GM18868 (cell line): ENCODE results near the gene CRAT.
"Not testable (repeated sequence)": the region's sequence is repeated elsewhere in the genome, so short reads cannot be mapped to it uniquely, and the experiment has no call there.

Experiments used
- ATAC-seq: cut with Tn5 transposase; IDR thresholded peaks from one replicate; pipeline ENCODE4 v1.9.1; 2021; ENCODE audit warnings: mild to moderate bottlenecking, moderate library complexity; ENCODE audit not compliant: unreplicated experiment

Gene CRAT

GRCh38 chr9:129138476-129139232 lies 28.1 kb upstream of the CRAT start:
- ATAC-seq, result no peak

GRCh38 chr9:129138144-129138462 lies 27.5 kb upstream of the CRAT start:
- ATAC-seq, result no peak

DNA sequence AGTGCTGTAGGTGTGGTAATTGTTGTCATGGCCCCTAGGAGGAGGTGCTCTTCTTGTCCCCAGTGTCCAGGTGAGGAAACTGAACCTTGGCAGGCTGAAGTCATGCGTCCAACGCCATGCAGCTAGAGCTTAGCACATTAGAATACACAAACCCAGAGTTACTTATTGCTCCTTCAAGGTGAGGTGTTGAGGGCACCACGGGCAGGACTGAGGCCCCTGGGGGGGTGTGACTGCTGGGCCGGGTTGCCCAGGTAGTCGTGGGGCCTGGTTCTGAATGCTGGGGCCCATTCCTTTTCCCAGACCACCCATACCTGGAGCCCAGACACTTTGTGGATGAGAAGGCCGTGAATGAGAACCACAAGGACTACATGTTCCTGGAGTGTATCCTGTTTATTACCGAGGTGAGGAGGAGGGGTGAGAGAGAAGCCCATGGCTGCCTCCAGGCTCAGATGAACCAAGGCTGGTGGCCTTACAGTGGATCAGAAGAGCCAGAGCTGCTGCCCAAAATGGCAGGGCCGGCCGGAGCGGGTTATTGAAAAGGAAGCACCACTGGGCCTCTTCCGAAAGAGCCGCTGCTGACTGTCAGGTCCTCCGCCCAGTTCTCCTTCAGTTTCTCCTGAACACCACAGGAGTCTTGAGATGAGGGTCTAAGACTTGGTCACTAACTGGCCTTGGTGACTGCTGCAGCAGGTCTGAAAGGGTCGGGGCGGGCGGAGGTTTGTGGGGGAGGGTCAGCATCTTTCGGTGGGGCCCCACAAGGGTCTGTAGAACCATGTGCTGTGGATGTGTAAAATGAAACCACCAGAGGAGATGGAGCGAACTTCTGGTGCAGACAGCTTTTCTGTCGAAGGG lies 26.9 kb upstream of the CRAT start:
- no peak for ATAC-seq

DNA sequence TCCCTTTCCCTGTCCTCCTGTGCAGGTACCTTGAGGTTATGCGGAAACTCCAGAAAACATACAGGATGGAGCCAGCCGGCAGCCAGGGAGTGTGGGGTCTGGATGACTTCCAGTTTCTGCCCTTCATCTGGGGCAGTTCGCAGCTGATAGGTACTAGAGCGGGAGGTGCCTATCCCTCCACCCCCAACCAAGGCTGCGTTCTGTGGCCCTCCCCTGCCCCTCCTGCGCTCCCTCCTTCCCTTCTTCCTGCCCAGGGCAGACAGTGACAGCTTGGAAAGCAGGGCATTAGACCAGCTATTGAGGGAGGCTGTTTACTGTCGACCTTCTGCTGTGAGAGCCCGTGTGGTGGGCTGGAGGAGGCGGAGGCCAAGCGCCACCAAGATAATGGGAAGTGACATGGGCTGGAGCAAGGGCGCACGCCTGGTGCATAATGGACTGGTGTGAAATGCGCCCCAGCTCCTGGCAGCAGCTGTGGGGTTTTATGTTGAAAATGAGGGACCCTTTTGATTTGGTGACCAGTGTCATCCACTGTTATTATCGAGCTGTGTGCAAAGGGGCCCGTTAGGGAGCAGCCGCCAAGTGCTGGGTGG lies 25.9 kb upstream of the CRAT start:
- ATAC-seq, result no peak

- ATAC-seq, result no peak
Observed at GRCh38 chr9:129135476-129135875, 24.9 kb upstream of the CRAT start.

DNA sequence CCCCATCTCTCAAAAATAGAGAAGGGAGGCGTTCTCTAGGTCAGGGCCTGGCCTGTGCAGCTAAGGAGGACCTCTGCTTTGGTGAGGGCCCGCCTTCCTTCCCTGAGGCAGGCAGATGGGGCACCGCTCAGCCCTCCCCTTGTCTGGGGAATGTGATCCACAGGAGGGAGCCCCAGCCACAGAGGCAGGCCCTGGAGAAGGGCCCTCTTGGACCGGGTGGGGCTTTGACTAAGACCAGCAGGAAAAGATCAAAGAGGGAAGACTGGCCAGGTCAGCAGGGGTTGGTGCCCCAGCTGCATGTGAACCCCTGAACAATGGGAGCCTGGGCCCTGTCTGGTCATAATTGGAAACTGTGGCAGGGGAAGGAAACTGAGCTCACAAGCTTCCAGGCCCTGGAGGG lies 22.5 kb upstream of the CRAT start:
- ATAC-seq, result no peak

GRCh38 chr9:129131300-129132145 lies 20.9 kb upstream of the CRAT start:
- ATAC-seq, result no peak

DNA sequence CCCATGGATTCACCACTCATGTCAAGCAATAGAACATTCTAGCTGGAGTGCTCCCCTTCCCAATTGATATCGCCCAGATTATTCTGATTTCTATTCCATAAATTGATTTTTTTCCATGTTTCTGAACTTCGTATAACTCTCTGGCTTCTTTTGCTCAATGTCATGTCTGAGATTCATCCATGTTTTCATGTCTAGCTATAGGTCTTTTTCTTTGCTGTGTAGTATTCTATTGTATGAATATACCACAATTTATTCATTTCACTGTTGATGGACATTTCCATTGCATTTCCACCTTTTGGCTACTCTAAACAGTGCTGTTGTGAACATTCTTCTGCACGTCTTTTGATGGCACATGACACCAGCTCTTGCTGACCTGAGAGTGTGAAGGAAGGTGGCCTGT lies 20.2 kb upstream of the CRAT start:
- ATAC-seq, result no peak

- ATAC-seq, result not testable (repeated sequence)
Observed at GRCh38 chr9:129130271-129130670, 19.7 kb upstream of the CRAT start.

- ATAC-seq, result no peak
Observed at GRCh38 chr9:129128689-129129088, 18.1 kb upstream of the CRAT start.

GRCh38 chr9:129126749-129127618 lies 16.4 kb upstream of the CRAT start:
- no peak for ATAC-seq

DNA sequence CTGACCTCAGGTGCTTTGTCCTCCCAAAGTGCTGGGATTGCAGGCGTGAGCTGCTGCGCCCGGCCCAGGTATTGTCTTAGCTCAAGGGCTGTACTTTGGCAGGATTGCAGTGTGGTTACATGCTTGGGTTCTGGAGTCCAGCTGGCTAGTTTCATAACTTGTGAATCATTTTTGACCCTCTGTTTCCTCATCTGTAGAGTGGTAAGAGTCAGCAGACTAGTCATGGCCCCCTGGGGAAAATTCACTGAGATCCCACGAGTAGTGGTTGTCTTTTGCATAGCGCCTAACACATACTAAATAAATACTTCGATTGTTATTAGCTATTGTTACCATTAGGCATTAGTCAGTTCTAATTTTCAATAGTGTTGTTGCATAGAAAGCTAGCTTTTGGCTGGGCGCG lies 14.9 kb upstream of the CRAT start:
- no peak for ATAC-seq

- no peak for ATAC-seq
Observed at GRCh38 chr9:129124506-129125069, 14.0 kb upstream of the CRAT start.

GRCh38 chr9:129122976-129123375 lies 12.4 kb upstream of the CRAT start:
- not testable (repeated sequence) for ATAC-seq

GRCh38 chr9:129122133-129122532 lies 11.5 kb upstream of the CRAT start:
- ATAC-seq, result no peak

DNA sequence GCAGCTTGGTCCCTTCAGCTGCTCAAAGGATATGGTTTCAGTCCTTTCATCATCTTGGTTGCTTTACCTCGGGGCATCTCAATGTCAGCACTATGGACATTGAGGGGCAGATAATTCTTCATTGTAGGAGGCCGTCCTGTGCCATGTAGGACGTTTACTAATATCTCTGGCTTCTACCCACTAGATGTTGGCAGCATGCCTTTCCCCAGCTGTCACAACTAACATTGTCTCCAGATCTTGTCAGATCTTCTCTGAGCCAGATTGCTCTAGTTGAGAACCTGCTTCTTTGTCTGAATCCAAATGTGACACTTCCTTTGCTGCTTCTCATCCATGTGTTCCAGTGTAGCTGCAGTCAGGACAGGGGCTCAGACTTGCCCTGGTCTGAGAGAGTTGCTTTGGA lies 10.9 kb upstream of the CRAT start:
- ATAC-seq, result no peak

- no peak for ATAC-seq
Observed at GRCh38 chr9:129118799-129119198, 8.2 kb upstream of the CRAT start.

DNA sequence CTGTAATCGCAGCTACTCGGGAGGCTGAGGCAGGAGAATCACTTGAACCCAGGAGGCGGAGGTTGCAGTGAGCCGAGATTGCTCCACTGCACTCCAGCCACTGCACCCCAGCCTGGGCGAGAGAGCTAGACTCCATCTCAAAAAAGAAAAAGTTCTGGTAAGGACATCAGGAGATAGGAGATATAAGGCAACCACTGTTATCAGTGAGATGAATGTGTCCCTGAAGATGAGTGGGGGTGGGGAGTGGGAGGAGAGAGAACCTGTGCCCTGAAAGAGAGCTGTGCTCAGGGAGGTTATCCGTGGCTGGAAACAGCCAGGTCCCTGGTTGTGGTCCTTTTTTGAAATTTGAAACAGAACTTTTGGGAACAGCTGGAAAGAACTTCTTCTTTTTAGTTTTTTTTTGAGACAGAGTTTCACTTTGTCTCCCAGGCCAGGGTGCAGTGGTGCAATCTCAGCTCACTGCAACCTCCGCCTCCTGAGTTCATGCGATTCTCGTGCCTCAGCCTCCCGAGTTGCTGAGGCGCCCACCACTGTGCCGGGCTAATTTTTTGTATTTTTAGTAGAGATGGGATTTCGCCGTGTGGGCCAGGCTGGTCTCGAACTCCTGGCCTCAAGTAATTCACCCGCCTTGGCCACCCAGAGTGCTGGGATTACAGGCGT lies 3.2 kb upstream of the CRAT start:
- no peak for ATAC-seq

DNA sequence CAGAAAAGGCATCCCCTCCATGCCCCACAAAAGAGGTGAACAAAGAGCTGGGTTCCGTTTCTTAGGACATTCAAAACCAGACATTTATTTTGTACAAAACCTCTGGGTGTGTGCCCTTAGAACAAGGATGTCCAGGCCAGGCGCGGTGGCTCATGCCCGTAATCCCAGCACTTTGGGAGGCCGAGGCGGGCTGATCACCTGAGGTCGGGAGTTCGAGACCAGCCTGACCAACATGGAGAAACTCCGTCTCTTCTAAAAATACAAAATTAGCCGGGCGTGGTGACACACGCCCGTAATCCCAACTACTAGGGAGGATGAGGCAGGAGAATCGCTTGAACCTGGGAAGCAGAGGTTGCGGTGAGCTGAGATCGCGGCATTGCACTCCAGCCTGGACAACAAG lies 1.9 kb upstream of the CRAT start:
- ATAC-seq, result not testable (repeated sequence)
